Measurements from ENCODE around the gene MPPED1.

GRCh38 chr22:43449831-43450225, 38.0 kb downstream of the MPPED1 start:
- TF ChIP-seq, protein P1, sequence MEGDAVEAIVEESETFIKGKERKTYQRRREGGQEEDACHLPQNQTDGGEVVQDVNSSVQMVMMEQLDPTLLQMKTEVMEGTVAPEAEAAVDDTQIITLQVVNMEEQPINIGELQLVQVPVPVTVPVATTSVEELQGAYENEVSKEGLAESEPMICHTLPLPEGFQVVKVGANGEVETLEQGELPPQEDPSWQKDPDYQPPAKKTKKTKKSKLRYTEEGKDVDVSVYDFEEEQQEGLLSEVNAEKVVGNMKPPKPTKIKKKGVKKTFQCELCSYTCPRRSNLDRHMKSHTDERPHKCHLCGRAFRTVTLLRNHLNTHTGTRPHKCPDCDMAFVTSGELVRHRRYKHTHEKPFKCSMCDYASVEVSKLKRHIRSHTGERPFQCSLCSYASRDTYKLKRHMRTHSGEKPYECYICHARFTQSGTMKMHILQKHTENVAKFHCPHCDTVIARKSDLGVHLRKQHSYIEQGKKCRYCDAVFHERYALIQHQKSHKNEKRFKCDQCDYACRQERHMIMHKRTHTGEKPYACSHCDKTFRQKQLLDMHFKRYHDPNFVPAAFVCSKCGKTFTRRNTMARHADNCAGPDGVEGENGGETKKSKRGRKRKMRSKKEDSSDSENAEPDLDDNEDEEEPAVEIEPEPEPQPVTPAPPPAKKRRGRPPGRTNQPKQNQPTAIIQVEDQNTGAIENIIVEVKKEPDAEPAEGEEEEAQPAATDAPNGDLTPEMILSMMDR (conservative IDR thresholded peaks at IDR 0.05; ENCODE audit: low read length) = no peak
- no peak for TF ChIP-seq EZH2phosphoT487 (IDR thresholded peaks at IDR 0.05; ENCODE audit: borderline replicate concordance)

Data from Loucy (cell line).